HepG2 (cell line): ENCODE measurements around the gene MYH9. TPM values are rescaled to one million over a fixed set of nuclear protein-coding genes. Genes with fewer than 3 reads are reported as not detected.
A peak's percentile ranks its signal among the peaks of the same experiment; 100 is the strongest.

Experiments used
- JDP2 ChIP-seq: sonication (generic); formaldehyde crosslinking; IDR thresholded peaks from 2 replicates; pipeline ENCODE4 v1.8.1; 2022; ENCODE audit warnings: missing genetic modification reagents, borderline replicate concordance
- MZF1 ChIP-seq: sonication (generic); formaldehyde crosslinking; IDR thresholded peaks from 2 replicates; pipeline ENCODE4 v1.8.1; 2023; ENCODE audit warnings: mild to moderate bottlenecking, missing genetic modification reagents, borderline replicate concordance
- NRL ChIP-seq: sonication (generic); formaldehyde crosslinking; IDR thresholded peaks from 2 replicates; pipeline ENCODE4 v1.5.0; 2020; ENCODE audit warnings: missing genetic modification reagents, mild to moderate bottlenecking, moderate library complexity, borderline replicate concordance
- POGZ ChIP-seq: sonication (generic); formaldehyde crosslinking; IDR thresholded peaks from 2 replicates; pipeline ENCODE4 v1.4.0; 2020; ENCODE audit warnings: mild to moderate bottlenecking, missing genetic modification reagents
- PRPF4 ChIP-seq: fragments of 200-400 bp; formaldehyde crosslinking; IDR thresholded peaks from 2 replicates; pipeline ENCODE4 v1.6.1; 2016; ENCODE audit warnings: low read length, low read depth; ENCODE audit not compliant: poor library complexity, severe bottlenecking
- TFDP2 ChIP-seq: sonication (generic); formaldehyde crosslinking; IDR thresholded peaks from 2 replicates; pipeline ENCODE4 v1.4.0; 2020; ENCODE audit warnings: missing genetic modification reagents
- ZC3H13 ChIP-seq: sonication (generic); formaldehyde crosslinking; IDR thresholded peaks from 2 replicates; pipeline ENCODE4 v1.8.1; 2023; ENCODE audit warnings: mild to moderate bottlenecking, missing genetic modification reagents, moderate library complexity
- ZFP82 ChIP-seq: sonication (generic); formaldehyde crosslinking; IDR thresholded peaks from 2 replicates; pipeline ENCODE4 v1.5.1; 2020; ENCODE audit warnings: mild to moderate bottlenecking, missing genetic modification reagents, borderline replicate concordance
- ZHX2 ChIP-seq, 2 experiments: sonication (generic) in 1 of 2; formaldehyde crosslinking in 1 of 2; IDR thresholded peaks; 2 replicates each; pipeline versions ENCODE4 v1.6.1 to v1.9.0; 2014 to 2022; ENCODE audit warnings: antibody characterized with exemption in 1 of 2, borderline replicate concordance in 1 of 2, inconsistent platforms in 1 of 2, low read depth in 1 of 2, missing genetic modification reagents in 1 of 2
- ZNF432 ChIP-seq: sonication (generic); formaldehyde crosslinking; IDR thresholded peaks from 2 replicates; pipeline ENCODE4 v1.5.0; 2020; ENCODE audit warnings: missing genetic modification reagents, mild to moderate bottlenecking, borderline replicate concordance
- ZNF570 ChIP-seq: sonication (generic); formaldehyde crosslinking; IDR thresholded peaks from 2 replicates; pipeline ENCODE4 v1.4.0; 2020; ENCODE audit warnings: mild to moderate bottlenecking, missing genetic modification reagents, borderline replicate concordance
- ZNF7 ChIP-seq: IDR thresholded peaks from 2 replicates; pipeline ENCODE4 v1.6.1; 2016; ENCODE audit warnings: missing biosample characterization, missing genetic modification reagents
- polyA plus RNA-seq, 8 experiments: library from polyadenylated mRNA; depleted of rRNA in 3 of 8; stranded (reverse) in 7 of 8; unstranded in 1 of 8; fragments of >200 nt; fragmentation: Illumina TruSeq in 4 of 8; extraction: Trizol in 4 of 8; gene quantifications; 2 replicates each; pipeline versions ENCODE4 v1.2.1 to v1.2.3, GENCODE V29; 2011 to 2016; ENCODE audit warnings: low read depth in 4 of 8, missing spikeins in 1 of 8, mixed read lengths in 1 of 8; ENCODE audit not compliant: insufficient read depth in 1 of 8
- total RNA-seq, 5 experiments: library from RNA; depleted of rRNA; stranded (reverse); fragments of >200 nt; fragmentation: Illumina TruSeq; extraction: Trizol; gene quantifications; 2 replicates each; pipeline ENCODE4 v1.2.3, GENCODE V29; 2016; ENCODE audit warnings: low read depth in 1 of 5
- TF ChIP-seq, protein P1 (sequence below): sonication (generic); formaldehyde crosslinking; IDR thresholded peaks from 2 replicates; pipeline ENCODE4 v1.9.0; 2022; ENCODE audit warnings: missing genetic modification reagents, mild to moderate bottlenecking, borderline replicate concordance
- TF ChIP-seq, protein P2 (sequence below): sonication (generic); formaldehyde crosslinking; IDR thresholded peaks from 2 replicates; pipeline ENCODE4 v1.4.0; 2020; ENCODE audit warnings: mild to moderate bottlenecking, low read depth, missing genetic modification reagents

MYH9 gene
- total and polyA plus RNA-seq, 2 of the 13 experiments (the other 11 are each of a cell fraction or from before 2014, with no cell fraction given), result 50.7 to 98.5 TPM

DNA sequence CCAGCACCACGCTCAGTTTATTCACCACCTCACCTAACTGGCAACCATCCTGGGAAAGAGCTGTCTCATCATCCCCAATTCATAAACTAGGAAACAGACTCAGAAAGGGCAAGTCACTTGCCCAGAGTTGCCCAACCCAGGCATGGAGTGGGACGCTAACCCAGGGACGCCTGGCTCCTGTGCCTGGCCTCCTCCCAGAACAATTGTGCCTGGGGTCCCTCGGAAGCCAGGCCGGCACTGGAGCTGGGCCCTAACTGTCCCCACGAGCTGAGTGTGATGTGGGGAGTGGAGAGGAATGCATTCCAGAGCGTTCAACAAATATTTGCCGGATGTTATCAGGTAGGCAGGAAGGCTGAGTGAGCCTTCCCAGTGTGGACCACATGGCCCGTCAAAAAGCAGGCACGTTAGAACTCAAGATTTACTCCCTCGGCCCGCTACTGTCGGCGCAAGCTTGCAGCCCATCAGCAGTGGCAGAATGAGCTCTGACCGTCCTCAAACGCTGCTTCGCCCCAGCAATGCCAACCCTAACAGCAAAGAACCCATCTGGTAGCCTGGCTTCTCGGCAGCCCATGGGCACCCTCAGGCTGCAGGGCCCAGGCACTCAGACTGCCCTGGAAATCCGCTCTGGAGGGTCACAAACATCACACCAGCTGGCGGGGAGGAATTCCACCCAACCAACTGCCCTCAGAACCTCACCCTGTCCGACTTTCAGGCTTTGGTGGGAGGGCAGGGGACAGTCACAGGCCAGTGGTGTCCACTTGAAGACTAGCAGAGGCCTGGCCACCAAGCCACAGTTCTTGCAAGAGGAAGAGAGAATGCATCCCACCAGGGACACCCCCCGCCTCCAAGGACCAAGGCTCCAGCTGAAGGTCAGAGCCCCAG, 35.6 kb downstream of the MYH9 start (continued):
- TF ChIP-seq POGZ (CRISPR knock-in tag) (no peak; the same call in 1 of the 2 replicates), JDP2 (CRISPR knock-in tag) (no peak), ZNF7 (CRISPR knock-in tag) (0 out of 2 replicates have a peak, but pooled peaks have one; percentile 4), ZFP82 (CRISPR knock-in tag) (no peak), ZNF432 (CRISPR knock-in tag) (no peak), ZNF570 (CRISPR knock-in tag) (no peak), PRPF4 (no peak), MZF1 (CRISPR knock-in tag) (peak; percentile 85; the same call in 1 of the 2 replicates), ZHX2 (IDR thresholded peaks at IDR 0.05; ENCODE audit: low read depth) (no peak), ZHX2 (CRISPR knock-in tag; IDR thresholded peaks at IDR 0.05; ENCODE audit: borderline replicate concordance) (no peak), TFDP2 (CRISPR knock-in tag) (peak; percentile 47; the same call in 1 of the 2 replicates), ZC3H13 (CRISPR knock-in tag) (peak; percentile 37; the same call in 1 of the 2 replicates), NRL (CRISPR knock-in tag) (peak; percentile 66)
- TF ChIP-seq, protein P1, sequence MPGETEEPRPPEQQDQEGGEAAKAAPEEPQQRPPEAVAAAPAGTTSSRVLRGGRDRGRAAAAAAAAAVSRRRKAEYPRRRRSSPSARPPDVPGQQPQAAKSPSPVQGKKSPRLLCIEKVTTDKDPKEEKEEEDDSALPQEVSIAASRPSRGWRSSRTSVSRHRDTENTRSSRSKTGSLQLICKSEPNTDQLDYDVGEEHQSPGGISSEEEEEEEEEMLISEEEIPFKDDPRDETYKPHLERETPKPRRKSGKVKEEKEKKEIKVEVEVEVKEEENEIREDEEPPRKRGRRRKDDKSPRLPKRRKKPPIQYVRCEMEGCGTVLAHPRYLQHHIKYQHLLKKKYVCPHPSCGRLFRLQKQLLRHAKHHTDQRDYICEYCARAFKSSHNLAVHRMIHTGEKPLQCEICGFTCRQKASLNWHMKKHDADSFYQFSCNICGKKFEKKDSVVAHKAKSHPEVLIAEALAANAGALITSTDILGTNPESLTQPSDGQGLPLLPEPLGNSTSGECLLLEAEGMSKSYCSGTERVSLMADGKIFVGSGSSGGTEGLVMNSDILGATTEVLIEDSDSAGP (CRISPR knock-in tag), result peak; percentile 78
- TF ChIP-seq, protein P2, sequence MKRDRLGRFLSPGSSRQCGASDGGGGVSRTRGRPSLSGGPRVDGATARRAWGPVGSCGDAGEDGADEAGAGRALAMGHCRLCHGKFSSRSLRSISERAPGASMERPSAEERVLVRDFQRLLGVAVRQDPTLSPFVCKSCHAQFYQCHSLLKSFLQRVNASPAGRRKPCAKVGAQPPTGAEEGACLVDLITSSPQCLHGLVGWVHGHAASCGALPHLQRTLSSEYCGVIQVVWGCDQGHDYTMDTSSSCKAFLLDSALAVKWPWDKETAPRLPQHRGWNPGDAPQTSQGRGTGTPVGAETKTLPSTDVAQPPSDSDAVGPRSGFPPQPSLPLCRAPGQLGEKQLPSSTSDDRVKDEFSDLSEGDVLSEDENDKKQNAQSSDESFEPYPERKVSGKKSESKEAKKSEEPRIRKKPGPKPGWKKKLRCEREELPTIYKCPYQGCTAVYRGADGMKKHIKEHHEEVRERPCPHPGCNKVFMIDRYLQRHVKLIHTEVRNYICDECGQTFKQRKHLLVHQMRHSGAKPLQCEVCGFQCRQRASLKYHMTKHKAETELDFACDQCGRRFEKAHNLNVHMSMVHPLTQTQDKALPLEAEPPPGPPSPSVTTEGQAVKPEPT, result peak; percentile 64; the same call in 1 of the 2 replicates
